WERI-Rb-1 (cell line): ENCODE data around the gene ERN1.

Experiments
- DNase-seq: peaks from one replicate; pipeline ENCODE4 v3.0.0-alpha.2; 2020
- H3K27ac ChIP-seq: fragments of 250-450 bp; sonication (Bioruptor Pico); 2 replicates; pipeline ENCODE4 v1.5.1; 2020; ENCODE audit warnings: mild to moderate bottlenecking, moderate library complexity
- H3K27me3 ChIP-seq: fragments of 250-450 bp; sonication (Bioruptor Pico); 2 replicates; pipeline ENCODE4 v1.5.1; 2021; ENCODE audit warnings: mild to moderate bottlenecking, low read depth, moderate library complexity; ENCODE audit not compliant: insufficient read depth, severe bottlenecking
- H3K36me3 ChIP-seq: fragments of 250-450 bp; sonication (Bioruptor Pico); 2 replicates; pipeline ENCODE4 v1.5.1; 2020; ENCODE audit warnings: mild to moderate bottlenecking, moderate library complexity
- H3K4me3 ChIP-seq: 2 replicates; pipeline ENCODE4 v1.5.1; 2011; ENCODE audit warnings: low read depth, mild to moderate bottlenecking, control low read depth, low read length
- H3K9me3 ChIP-seq: fragments of 250-450 bp; sonication (Bioruptor Pico); 2 replicates; pipeline ENCODE4 v1.5.1; 2021; ENCODE audit warnings: mild to moderate bottlenecking, moderate library complexity; ENCODE audit not compliant: severe bottlenecking
- TF ChIP-seq, protein P1 (sequence below): IDR thresholded peaks from 2 replicates; pipeline ENCODE4 v1.5.1; 2011; ENCODE audit warnings: low read depth, mild to moderate bottlenecking, control low read depth, inconsistent platforms, low read length

Gene ERN1

DNA sequence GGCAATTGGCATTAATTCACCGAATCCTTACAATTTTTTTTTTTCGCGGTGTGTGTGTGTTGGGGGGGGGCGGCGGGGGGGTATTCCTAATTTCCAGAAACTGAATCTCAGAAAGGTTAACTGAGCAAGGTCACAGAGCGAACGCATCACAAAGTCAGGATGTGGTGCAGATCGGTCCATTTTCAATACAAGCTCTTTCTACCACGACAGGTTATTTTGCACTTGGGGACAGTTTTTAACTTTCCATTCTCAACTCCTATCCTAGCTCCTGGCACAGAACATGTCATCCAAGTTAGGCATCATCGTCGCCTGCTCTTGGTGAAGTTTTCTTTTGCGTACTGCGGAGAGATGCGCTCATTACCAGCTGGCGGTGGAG, 15.4 kb upstream of the ERN1 start:
- Histone ChIP-seq H3K27me3 (no peaks in the 10 kb centered on the region), H3K9me3 (no peaks in the 10 kb centered on the region), H3K4me3 (peak overlapping the region; percentile 86), H3K36me3 (peaks cover 42% of the 10 kb centered on the region), H3K27ac (no peak overlapping the region)
- DNase-seq = no peak
- TF ChIP-seq, protein P1, sequence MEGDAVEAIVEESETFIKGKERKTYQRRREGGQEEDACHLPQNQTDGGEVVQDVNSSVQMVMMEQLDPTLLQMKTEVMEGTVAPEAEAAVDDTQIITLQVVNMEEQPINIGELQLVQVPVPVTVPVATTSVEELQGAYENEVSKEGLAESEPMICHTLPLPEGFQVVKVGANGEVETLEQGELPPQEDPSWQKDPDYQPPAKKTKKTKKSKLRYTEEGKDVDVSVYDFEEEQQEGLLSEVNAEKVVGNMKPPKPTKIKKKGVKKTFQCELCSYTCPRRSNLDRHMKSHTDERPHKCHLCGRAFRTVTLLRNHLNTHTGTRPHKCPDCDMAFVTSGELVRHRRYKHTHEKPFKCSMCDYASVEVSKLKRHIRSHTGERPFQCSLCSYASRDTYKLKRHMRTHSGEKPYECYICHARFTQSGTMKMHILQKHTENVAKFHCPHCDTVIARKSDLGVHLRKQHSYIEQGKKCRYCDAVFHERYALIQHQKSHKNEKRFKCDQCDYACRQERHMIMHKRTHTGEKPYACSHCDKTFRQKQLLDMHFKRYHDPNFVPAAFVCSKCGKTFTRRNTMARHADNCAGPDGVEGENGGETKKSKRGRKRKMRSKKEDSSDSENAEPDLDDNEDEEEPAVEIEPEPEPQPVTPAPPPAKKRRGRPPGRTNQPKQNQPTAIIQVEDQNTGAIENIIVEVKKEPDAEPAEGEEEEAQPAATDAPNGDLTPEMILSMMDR = 0 out of 2 replicates have a peak, but pooled peaks have one; percentile 11

DNA sequence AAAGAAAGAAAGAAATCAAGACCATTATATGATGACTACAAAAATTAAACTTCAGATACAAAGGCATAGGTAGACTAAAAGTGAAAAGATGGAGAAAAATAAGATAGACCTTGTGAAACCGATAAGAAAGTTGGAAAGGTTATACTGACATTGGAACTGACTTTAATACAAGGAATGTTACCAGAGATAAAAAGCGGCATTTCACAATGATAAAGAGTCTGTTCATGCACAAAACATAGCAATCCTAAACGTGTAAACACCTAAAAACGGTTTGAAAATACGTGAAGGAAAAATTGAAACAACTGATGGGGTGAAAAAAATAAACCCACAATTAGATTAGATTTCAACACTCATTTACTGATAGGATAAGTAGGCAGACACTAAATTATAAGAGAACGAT, 9.6 kb upstream of the ERN1 start:
- Histone ChIP-seq H3K4me3 (no peak overlapping the region), H3K27ac (no peak overlapping the region), H3K9me3 (no peaks in the 10 kb centered on the region), H3K27me3 (no peaks in the 10 kb centered on the region), H3K36me3 (no peaks in the 10 kb centered on the region)
- TF ChIP-seq, protein P1 = no peak
- DNase-seq = no peak

DNA sequence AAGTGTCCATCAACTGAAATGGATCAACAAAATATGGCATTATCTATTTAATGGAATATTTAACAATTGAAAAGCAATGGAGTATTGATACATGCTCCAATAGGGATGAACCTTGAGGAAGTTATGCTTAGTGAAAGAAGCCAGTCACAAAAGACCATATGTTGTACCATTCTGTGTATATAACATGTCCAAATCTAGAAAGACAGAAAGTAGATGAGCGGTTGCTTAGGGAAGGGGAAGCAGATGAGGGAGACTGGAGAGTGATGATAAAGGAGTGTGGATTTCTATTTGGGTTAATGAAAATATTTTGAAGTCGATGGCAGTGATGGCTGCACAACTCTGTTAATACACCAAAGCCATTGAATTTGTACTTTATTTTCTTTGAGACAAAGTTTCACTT, 8.5 kb upstream of the ERN1 start:
- no peaks in the 10 kb centered on the region for H3K9me3 ChIP-seq
- no peak for DNase-seq
- H3K4me3 ChIP-seq = no peak overlapping the region
- H3K36me3 ChIP-seq = no peaks in the 10 kb centered on the region
- TF ChIP-seq, protein P1 = no peak
- no peaks in the 10 kb centered on the region for H3K27me3 ChIP-seq
- H3K27ac ChIP-seq = no peak overlapping the region

DNA sequence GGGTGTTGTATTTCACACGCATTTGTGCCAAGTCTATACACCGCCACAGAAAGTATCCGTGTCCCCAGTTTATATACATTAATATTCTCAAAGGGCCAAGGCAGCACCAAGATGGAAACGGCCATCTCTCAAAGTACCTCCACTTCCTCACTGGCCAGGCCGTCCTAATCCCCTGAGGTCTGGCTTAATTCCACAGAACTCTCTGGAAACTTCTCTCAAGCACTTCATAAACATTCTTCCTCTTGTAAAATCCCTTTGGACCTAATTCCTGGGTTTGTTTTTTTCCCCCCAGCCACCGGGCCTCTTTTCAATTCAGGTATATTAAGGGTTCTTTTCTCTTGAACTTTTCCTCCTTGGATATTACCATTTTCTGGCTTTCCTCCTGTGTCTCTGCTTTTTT, 5.1 kb upstream of the ERN1 start:
- Histone ChIP-seq H3K27me3 (no peaks in the 10 kb centered on the region), H3K9me3 (no peaks in the 10 kb centered on the region), H3K27ac (no peak overlapping the region), H3K4me3 (no peak overlapping the region), H3K36me3 (no peaks in the 10 kb centered on the region)
- TF ChIP-seq, protein P1 = no peak
- no peak for DNase-seq

DNA sequence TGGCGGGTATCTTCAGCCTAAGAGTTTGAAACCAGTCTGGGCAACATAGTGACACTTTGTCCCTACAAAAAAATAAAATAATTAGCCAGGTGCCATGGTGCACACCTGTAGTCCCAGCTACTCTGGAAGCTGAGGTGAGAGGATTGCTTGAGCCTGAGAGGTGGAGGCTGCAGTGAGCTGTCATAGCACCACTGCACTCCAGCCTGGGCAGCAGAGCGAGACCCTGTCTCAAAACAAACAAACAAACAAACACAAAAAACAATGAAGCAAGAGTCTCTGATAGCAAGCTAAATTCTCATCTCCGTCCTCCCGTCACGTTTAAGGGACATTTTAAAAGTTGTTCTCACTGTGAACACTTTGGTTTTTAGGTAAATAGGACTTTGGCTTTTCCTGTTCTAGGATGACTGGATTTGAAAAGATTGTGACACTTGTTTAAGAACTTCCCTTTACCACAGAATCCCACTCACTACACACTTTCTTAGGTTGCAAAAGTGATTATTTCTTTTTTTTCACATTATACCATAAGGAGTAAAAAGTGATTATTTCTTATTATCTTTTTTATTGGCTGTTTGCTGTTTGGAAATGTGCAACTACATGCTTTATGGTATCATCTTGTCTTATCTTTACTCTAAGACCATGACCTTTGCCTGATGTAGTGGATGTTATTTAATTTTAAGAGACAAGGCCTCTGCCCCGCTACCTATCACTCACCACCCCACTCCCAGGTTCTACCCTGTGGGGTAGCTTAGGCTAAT, 4.4 kb upstream of the ERN1 start:
- H3K27me3 ChIP-seq = no peaks in the 10 kb centered on the region
- peaks cover 5% of the 10 kb centered on the region; the same call in 1 of the 2 replicates for H3K36me3 ChIP-seq
- no peak for DNase-seq
- TF ChIP-seq, protein P1 = no peak
- H3K9me3 ChIP-seq = no peaks in the 10 kb centered on the region
- no peak overlapping the region for H3K4me3 ChIP-seq
- H3K27ac ChIP-seq = no peak overlapping the region
